ENCODE data around the gene OR8G5.
"Not testable (repeated sequence)": the region's sequence is repeated elsewhere in the genome, so short reads cannot be mapped to it uniquely, and the experiment has no call there.

DNA sequence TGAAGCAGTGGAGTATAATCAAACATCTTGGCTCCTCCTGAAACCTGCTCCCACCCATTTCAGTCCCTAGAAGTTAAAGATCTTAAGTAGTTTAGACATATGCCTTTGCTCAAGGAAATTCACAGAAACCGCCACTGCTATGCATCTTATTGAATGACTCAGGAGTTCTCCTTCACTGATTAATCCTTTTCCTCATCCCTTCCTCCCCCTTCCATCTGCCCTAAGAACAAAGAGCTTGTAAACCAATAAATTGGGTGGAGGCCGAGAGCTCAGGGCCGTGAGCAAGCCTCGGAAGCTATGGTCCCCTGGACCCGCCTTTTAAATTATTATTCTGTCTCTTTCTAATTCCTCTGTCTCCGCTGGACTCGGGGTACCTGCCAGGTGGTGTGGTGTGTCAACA lies 14.7 kb downstream of the OR8G5 start:
- TF ChIP-seq, protein P1, sequence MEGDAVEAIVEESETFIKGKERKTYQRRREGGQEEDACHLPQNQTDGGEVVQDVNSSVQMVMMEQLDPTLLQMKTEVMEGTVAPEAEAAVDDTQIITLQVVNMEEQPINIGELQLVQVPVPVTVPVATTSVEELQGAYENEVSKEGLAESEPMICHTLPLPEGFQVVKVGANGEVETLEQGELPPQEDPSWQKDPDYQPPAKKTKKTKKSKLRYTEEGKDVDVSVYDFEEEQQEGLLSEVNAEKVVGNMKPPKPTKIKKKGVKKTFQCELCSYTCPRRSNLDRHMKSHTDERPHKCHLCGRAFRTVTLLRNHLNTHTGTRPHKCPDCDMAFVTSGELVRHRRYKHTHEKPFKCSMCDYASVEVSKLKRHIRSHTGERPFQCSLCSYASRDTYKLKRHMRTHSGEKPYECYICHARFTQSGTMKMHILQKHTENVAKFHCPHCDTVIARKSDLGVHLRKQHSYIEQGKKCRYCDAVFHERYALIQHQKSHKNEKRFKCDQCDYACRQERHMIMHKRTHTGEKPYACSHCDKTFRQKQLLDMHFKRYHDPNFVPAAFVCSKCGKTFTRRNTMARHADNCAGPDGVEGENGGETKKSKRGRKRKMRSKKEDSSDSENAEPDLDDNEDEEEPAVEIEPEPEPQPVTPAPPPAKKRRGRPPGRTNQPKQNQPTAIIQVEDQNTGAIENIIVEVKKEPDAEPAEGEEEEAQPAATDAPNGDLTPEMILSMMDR (IDR thresholded peaks at IDR 0.05), result not testable (repeated sequence)
- TF ChIP-seq POLR2A (IDR thresholded peaks at IDR 0.05); POLR2AphosphoS5 (IDR thresholded peaks at IDR 0.05; ENCODE audit: insufficient read depth in 1 of 2, low read depth in 1 of 2): not testable (repeated sequence)
